Activated T-cell treated with anti-CD3 and anti-CD28 coated beads, Interleukin-2, amount 50 U/mL, for 48 hours (primary cell): Measurements from ENCODE around the gene PCLO.
"Not testable (repeated sequence)": the region's sequence is repeated elsewhere in the genome, so short reads cannot be mapped to it uniquely, and the experiment has no call there.

Experiments used
- DNase-seq, 2 experiments: peaks; one replicate each; pipeline ENCODE4 v3.0.0-alpha.2; 2020

The PCLO gene

GRCh38 chr7:82715344-82715743 is 447.3 kb downstream of the PCLO start:
- no peak for DNase-seq

- no peak for DNase-seq
Measured at GRCh38 chr7:82714883-82715282, 447.8 kb downstream of the PCLO start.

GRCh38 chr7:82713506-82713905 is 449.2 kb downstream of the PCLO start:
- no peak for DNase-seq

- not testable (repeated sequence) for DNase-seq
Measured at GRCh38 chr7:82706344-82706743, 456.3 kb downstream of the PCLO start.

GRCh38 chr7:82705517-82706260 is 457.0 kb downstream of the PCLO start:
- no peak for DNase-seq

- no peak for DNase-seq
Measured at GRCh38 chr7:82704121-82704520, 458.6 kb downstream of the PCLO start.
